Measurements from ENCODE around the gene CENPT.

- TF ChIP-seq, protein P1, sequence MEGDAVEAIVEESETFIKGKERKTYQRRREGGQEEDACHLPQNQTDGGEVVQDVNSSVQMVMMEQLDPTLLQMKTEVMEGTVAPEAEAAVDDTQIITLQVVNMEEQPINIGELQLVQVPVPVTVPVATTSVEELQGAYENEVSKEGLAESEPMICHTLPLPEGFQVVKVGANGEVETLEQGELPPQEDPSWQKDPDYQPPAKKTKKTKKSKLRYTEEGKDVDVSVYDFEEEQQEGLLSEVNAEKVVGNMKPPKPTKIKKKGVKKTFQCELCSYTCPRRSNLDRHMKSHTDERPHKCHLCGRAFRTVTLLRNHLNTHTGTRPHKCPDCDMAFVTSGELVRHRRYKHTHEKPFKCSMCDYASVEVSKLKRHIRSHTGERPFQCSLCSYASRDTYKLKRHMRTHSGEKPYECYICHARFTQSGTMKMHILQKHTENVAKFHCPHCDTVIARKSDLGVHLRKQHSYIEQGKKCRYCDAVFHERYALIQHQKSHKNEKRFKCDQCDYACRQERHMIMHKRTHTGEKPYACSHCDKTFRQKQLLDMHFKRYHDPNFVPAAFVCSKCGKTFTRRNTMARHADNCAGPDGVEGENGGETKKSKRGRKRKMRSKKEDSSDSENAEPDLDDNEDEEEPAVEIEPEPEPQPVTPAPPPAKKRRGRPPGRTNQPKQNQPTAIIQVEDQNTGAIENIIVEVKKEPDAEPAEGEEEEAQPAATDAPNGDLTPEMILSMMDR (IDR thresholded peaks at IDR 0.05; ENCODE audit: insufficient read depth, low read length) = no peak
- TF ChIP-seq POLR2AphosphoS5 (IDR thresholded peaks at IDR 0.05; ENCODE audit: low read depth) (no peak), SPI1 (IDR thresholded peaks at IDR 0.05; ENCODE audit: borderline replicate concordance, low read depth) (no peak), REST (IDR thresholded peaks at IDR 0.05; ENCODE audit: insufficient replicate concordance, low read depth) (no peak), GABPA (IDR thresholded peaks at IDR 0.05; ENCODE audit: low read depth) (no peak)
Measured at GRCh38 chr16:67857547-67858233, 10.2 kb upstream of the CENPT start.

All from HL-60 (cell line).